DOHH2 (cell line): ENCODE results near the gene ROPN1B.
A peak's percentile ranks its signal among the peaks of the same experiment; 100 is the strongest.
"Not testable (repeated sequence)": the region's sequence is repeated elsewhere in the genome, so short reads cannot be mapped to it uniquely, and the experiment has no call there.

ENCODE experiments used
- H3F3A ChIP-seq: fragments of 200-600 bp; sonication (generic), shearing (Covaris generic); 2 replicates; pipeline ENCODE4 v1.6.0; 2016; ENCODE audit warnings: antibody characterized with exemption, mild to moderate bottlenecking; ENCODE audit not compliant: control insufficient read depth, insufficient read depth
- H3K27ac ChIP-seq: fragments of 200-600 bp; sonication (generic); 2 replicates; pipeline ENCODE4 v1.5.1; 2014; ENCODE audit warnings: low read depth, mild to moderate bottlenecking, low read length, moderate library complexity
- H3K27me3 ChIP-seq: fragments of 200-600 bp; sonication (generic); 2 replicates; pipeline ENCODE4 v1.6.1; 2014; ENCODE audit warnings: mild to moderate bottlenecking, low read length, mixed read lengths; ENCODE audit not compliant: control insufficient read depth
- H3K36me3 ChIP-seq: fragments of 200-600 bp; sonication (generic); 2 replicates; pipeline ENCODE4 v1.6.1; 2014; ENCODE audit warnings: mild to moderate bottlenecking, low read length, moderate library complexity, mixed read lengths; ENCODE audit not compliant: control insufficient read depth
- H3K4me1 ChIP-seq: fragments of 200-600 bp; sonication (generic); 2 replicates; pipeline ENCODE4 v1.6.1; 2014; ENCODE audit warnings: mild to moderate bottlenecking, low read length, mixed read lengths; ENCODE audit not compliant: control insufficient read depth
- H3K4me2 ChIP-seq: fragments of 200-600 bp; sonication (generic); 2 replicates; pipeline ENCODE4 v1.6.0; 2014; ENCODE audit warnings: mild to moderate bottlenecking, low read length, moderate library complexity
- H3K4me3 ChIP-seq: fragments of 200-600 bp; sonication (generic); 2 replicates; pipeline ENCODE4 v1.5.1; 2014; ENCODE audit warnings: mild to moderate bottlenecking, low read length, mixed read lengths
- H3K79me2 ChIP-seq: fragments of 200-600 bp; sonication (generic); 2 replicates; pipeline ENCODE4 v1.6.1; 2014; ENCODE audit warnings: mild to moderate bottlenecking, low read length, mixed read lengths; ENCODE audit not compliant: control insufficient read depth
- H3K9me2 ChIP-seq: fragments of 200-600 bp; sonication (generic); replicated peaks from 2 replicates; pipeline ENCODE4 v1.6.1; 2014; ENCODE audit warnings: mild to moderate bottlenecking, low read length, mixed read lengths; ENCODE audit not compliant: control insufficient read depth
- H3K9me3 ChIP-seq: fragments of 200-600 bp; sonication (generic); 2 replicates; pipeline ENCODE4 v1.6.1; 2014; ENCODE audit warnings: antibody characterized with exemption, low read length, mixed read lengths; ENCODE audit not compliant: control insufficient read depth, insufficient read depth
- H4K20me1 ChIP-seq: fragments of 200-600 bp; sonication (generic); 2 replicates; pipeline ENCODE4 v1.6.0; 2014; ENCODE audit warnings: low read depth, mild to moderate bottlenecking, antibody characterized with exemption, low read length, moderate library complexity; ENCODE audit not compliant: control insufficient read depth, insufficient read depth
- CTCF ChIP-seq: fragments of 200-600 bp; sonication (generic); IDR thresholded peaks from one replicate; pipeline ENCODE4 v1.5.1; 2014; ENCODE audit warnings: antibody characterized with exemption, mild to moderate bottlenecking, low read depth, low read length; ENCODE audit not compliant: poor library complexity, severe bottlenecking

ROPN1B gene

GRCh38 chr3:125928771-125929545, 40.0 kb upstream of the ROPN1B start:
- H3K4me1 ChIP-seq, H3K27me3 ChIP-seq, H3K4me3 ChIP-seq, H3K9me3 ChIP-seq, H3K36me3 ChIP-seq, H3K79me2 ChIP-seq, H3F3A ChIP-seq, H4K20me1 ChIP-seq, H3K27ac ChIP-seq, H3K9me2 ChIP-seq, H3K4me2 ChIP-seq: not testable (repeated sequence)
- TF ChIP-seq CTCF: peak; percentile 68

GRCh38 chr3:125929765-125930164, 39.2 kb upstream of the ROPN1B start:
- not testable (repeated sequence) for H3K27me3 ChIP-seq, H3K27ac ChIP-seq, H3K4me3 ChIP-seq, H3K9me3 ChIP-seq, H3F3A ChIP-seq, H3K4me2 ChIP-seq, H3K9me2 ChIP-seq, H4K20me1 ChIP-seq, H3K79me2 ChIP-seq, H3K36me3 ChIP-seq, H3K4me1 ChIP-seq

GRCh38 chr3:125931355-125931880, 37.6 kb upstream of the ROPN1B start:
- H3K36me3 ChIP-seq, H3K4me3 ChIP-seq, H3K9me2 ChIP-seq, H3K27ac ChIP-seq, H3K79me2 ChIP-seq, H3K27me3 ChIP-seq, H3F3A ChIP-seq, H3K4me1 ChIP-seq, H4K20me1 ChIP-seq, H3K4me2 ChIP-seq, H3K9me3 ChIP-seq: not testable (repeated sequence)

- not testable (repeated sequence) for H3K79me2 ChIP-seq, H3K4me2 ChIP-seq, H3F3A ChIP-seq, H3K4me1 ChIP-seq, H3K27me3 ChIP-seq, H3K9me3 ChIP-seq, H3K27ac ChIP-seq, H3K36me3 ChIP-seq, H3K9me2 ChIP-seq, H3K4me3 ChIP-seq, H4K20me1 ChIP-seq
Observed at GRCh38 chr3:125933397-125934173, 35.4 kb upstream of the ROPN1B start.

GRCh38 chr3:125935252-125935874, 33.6 kb upstream of the ROPN1B start:
- H3F3A ChIP-seq, H3K4me2 ChIP-seq, H4K20me1 ChIP-seq, H3K36me3 ChIP-seq, H3K9me3 ChIP-seq, H3K27me3 ChIP-seq, H3K79me2 ChIP-seq, H3K4me1 ChIP-seq, H3K4me3 ChIP-seq, H3K27ac ChIP-seq, H3K9me2 ChIP-seq: not testable (repeated sequence)
